NK-92 (cell line): Measurements from ENCODE around the gene TRIM66.

Experiments
- DNase-seq: peaks from one replicate; lab custom pipeline; 2025; ENCODE audit not compliant: unreplicated experiment; lab: John Stamatoyannopoulos, UW

The TRIM66 gene

GRCh38 chr11:8682303-8683114 is at the start of gene TRIM66, which contains the start of gene RPL27A:
TSS of gene TRIM66 (minus strand) at chr11:8682665. CDS start at chr11:8672274, 10,391 bp downstream.
TSS of gene RPL27A (plus strand) at chr11:8682792. CDS start at chr11:8682814, 22 bp downstream.
- peak; percentile 85 for DNase-seq

GRCh38 chr11:8731647-8732323 is 49.3 kb upstream of the TRIM66 start:
- DNase-seq = no peak

- no peak for DNase-seq
These were observed 48.2 kb upstream of the TRIM66 start for GRCh38 chr11:8730697-8731020.

- DNase-seq = no peak
These were observed 47.6 kb upstream of the TRIM66 start for GRCh38 chr11:8729837-8730696.

- DNase-seq = no peak
These were observed 46.6 kb upstream of the TRIM66 start for GRCh38 chr11:8729067-8729466.

GRCh38 chr11:8728563-8728962 is 46.1 kb upstream of the TRIM66 start:
- no peak for DNase-seq

- DNase-seq = no peak
These were observed 43.9 kb upstream of the TRIM66 start for GRCh38 chr11:8726395-8726794.

GRCh38 chr11:8724682-8725081 is 42.2 kb upstream of the TRIM66 start:
- no peak for DNase-seq

GRCh38 chr11:8723711-8724110 is 41.2 kb upstream of the TRIM66 start:
- DNase-seq = no peak

- DNase-seq = no peak
These were observed 40.3 kb upstream of the TRIM66 start for GRCh38 chr11:8722809-8723208.

GRCh38 chr11:8721609-8722500 is 39.4 kb upstream of the TRIM66 start:
- no peak for DNase-seq

- DNase-seq = no peak
These were observed 38.6 kb upstream of the TRIM66 start for GRCh38 chr11:8720868-8721608.

- no peak for DNase-seq
These were observed 37.9 kb upstream of the TRIM66 start for GRCh38 chr11:8720352-8720751.

- DNase-seq = no peak
These were observed 37.3 kb upstream of the TRIM66 start for GRCh38 chr11:8719721-8720120.

- DNase-seq = no peak
These were observed 36.8 kb upstream of the TRIM66 start for GRCh38 chr11:8719211-8719649.

- DNase-seq = no peak
These were observed 35.6 kb upstream of the TRIM66 start for GRCh38 chr11:8717876-8718753.

GRCh38 chr11:8717544-8717875 is 35.0 kb upstream of the TRIM66 start:
- no peak for DNase-seq

GRCh38 chr11:8715501-8715900 is 33.0 kb upstream of the TRIM66 start:
- DNase-seq = no peak
